ENCODE measurements around the gene HTRA1. TPM values are rescaled to one million over a fixed set of nuclear protein-coding genes. Genes with fewer than 3 reads are reported as not detected.

HTRA1 gene
- total and polyA plus RNA-seq, 10 donors, result 18.3 to 63.7 (median 35.3) TPM

GRCh38 chr10:122419876-122420623, 41.3 kb upstream of the HTRA1 start:
- intact Hi-C loops (cut with DNase I; ENCODE audit: low total_unique reads), result no loop called here
- TF ChIP-seq POLR2A (IDR thresholded peaks at IDR 0.05), result no peak
- TF ChIP-seq CTCF (IDR thresholded peaks at IDR 0.05 in 8 of 11, conservative IDR thresholded peaks at IDR 0.05 in 3 of 11), result no peak
- no peak for TF ChIP-seq POLR2AphosphoS5 (IDR thresholded peaks at IDR 0.05)
- Histone ChIP-seq H3K4me3 (no peak overlapping the region), H3K27ac (no peak overlapping the region), H3K27me3 (replicated peaks in 1 of 7) (no peaks in the 10 kb centered on the region), H3K36me3 (peaks cover 0 to 55% (median 7%) of the 10 kb centered on the region in 6 donors), H3K4me1 (peaks cover 5 to 97% (median 31%) of the 10 kb centered on the region in 6 donors), H3K9me3 (no peaks in the 10 kb centered on the region)
- 73 to 89% (median 79%) methylated on average over 3 of the region's 3 CpGs for WGBS, 5 donors
- no peak for DNase-seq

DNA sequence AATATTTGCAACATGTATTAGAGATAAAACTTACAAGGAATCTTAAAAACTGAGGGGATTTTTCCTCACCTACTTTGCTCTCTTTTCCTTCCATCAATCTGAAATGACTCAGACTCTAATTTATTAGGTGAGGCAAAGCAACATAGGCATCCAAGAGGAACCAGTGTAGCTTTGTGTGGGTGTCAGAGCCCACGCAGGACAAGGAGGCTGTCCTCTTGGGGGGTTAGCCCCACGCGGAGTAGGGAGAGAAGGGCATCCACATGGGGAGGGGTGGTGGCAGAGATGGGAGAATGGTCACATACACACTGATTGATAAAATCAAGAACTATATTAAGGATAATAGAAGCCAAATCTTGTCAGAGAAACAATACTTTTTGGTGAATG, 40.7 kb upstream of the HTRA1 start:
- intact Hi-C loops (cut with DNase I; ENCODE audit: low total_unique reads), result no loop called here
- Histone ChIP-seq H3K4me1 (peaks cover 5 to 100% (median 30%) of the 10 kb centered on the region in 6 donors), H3K9me3 (no peaks in the 10 kb centered on the region), H3K36me3 (peaks cover 0 to 56% (median 7%) of the 10 kb centered on the region in 6 donors), H3K27ac (peak overlapping the region in 4 of 8 donors; percentile 3 to 56 (median 29)), H3K4me3 (no peak overlapping the region), H3K27me3 (replicated peaks in 1 of 7) (no peaks in the 10 kb centered on the region)
- 84 to 90% (median 89%) methylated on average over 3 of the region's 3 CpGs for WGBS, 5 donors
- TF ChIP-seq POLR2AphosphoS5 (IDR thresholded peaks at IDR 0.05) (no peak), POLR2A (IDR thresholded peaks at IDR 0.05) (no peak), CTCF (IDR thresholded peaks at IDR 0.05 in 8 of 11, conservative IDR thresholded peaks at IDR 0.05 in 3 of 11) (no peak)
- no peak for DNase-seq

GRCh38 chr10:122421054-122421625, 40.2 kb upstream of the HTRA1 start:
- Histone ChIP-seq H3K27me3 (replicated peaks in 1 of 7) (no peaks in the 10 kb centered on the region), H3K4me3 (no peak overlapping the region), H3K27ac (peak overlapping the region in 5 of 8 donors; percentile 3 to 56 (median 17)), H3K9me3 (no peaks in the 10 kb centered on the region), H3K4me1 (peaks cover 5 to 99% (median 27%) of the 10 kb centered on the region in 6 donors), H3K36me3 (peaks cover 0 to 53% (median 3%) of the 10 kb centered on the region in 6 donors)
- no peak for DNase-seq
- intact Hi-C loops (cut with DNase I; ENCODE audit: low total_unique reads), result no loop called here
- TF ChIP-seq POLR2AphosphoS5 (IDR thresholded peaks at IDR 0.05) (no peak), POLR2A (IDR thresholded peaks at IDR 0.05) (no peak), CTCF (IDR thresholded peaks at IDR 0.05 in 8 of 11, conservative IDR thresholded peaks at IDR 0.05 in 3 of 11) (no peak)
- WGBS, 5 donors, result 74 to 86% (median 78%) methylated on average over 3 of the region's 3 CpGs

DNA sequence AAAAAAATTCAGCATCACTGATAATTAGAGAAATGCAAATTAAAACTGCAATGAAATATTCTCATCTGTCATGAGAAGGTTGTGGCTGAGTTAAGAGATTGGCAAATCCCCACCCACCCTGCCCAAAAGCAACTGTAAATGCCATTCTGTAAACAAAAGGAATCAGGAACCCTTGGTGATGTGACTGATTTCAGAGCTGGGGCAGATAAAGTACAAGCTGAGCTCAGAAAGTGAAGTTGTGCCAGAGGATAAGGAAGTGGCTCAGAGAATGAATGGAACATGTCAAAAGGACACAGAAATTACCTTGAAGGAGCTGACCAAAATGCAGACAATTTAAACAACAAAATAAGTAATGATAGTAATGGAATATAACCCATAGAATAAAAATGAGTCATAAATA, 39.6 kb upstream of the HTRA1 start:
- no peak for TF ChIP-seq POLR2AphosphoS5 (IDR thresholded peaks at IDR 0.05)
- TF ChIP-seq CTCF (IDR thresholded peaks at IDR 0.05 in 8 of 11, conservative IDR thresholded peaks at IDR 0.05 in 3 of 11), result no peak
- no peak for TF ChIP-seq POLR2A (IDR thresholded peaks at IDR 0.05)
- Histone ChIP-seq H3K27me3 (replicated peaks in 1 of 7) (no peaks in the 10 kb centered on the region), H3K9me3 (no peaks in the 10 kb centered on the region), H3K4me3 (no peak overlapping the region), H3K27ac (peak overlapping the region in 5 of 8 donors; percentile 2 to 56 (median 17)), H3K36me3 (peaks cover 0 to 51% (median 2%) of the 10 kb centered on the region in 6 donors), H3K4me1 (peaks cover 5 to 99% (median 21%) of the 10 kb centered on the region in 6 donors)
- no peak for DNase-seq
- intact Hi-C loops (cut with DNase I; ENCODE audit: low total_unique reads), result no loop called here
